Epithelial cell of esophagus (primary cell): ENCODE data around the gene RGS3.
"Not testable (repeated sequence)": the region's sequence is repeated elsewhere in the genome, so short reads cannot be mapped to it uniquely, and the experiment has no call there.

Experiments
- DNase-seq: peaks from one replicate; pipeline ENCODE4 v3.0.0; 2010; ENCODE audit warnings: low read depth
- H3K4me3 ChIP-seq: 2 replicates; pipeline ENCODE4 v1.5.1; 2011; ENCODE audit warnings: mild to moderate bottlenecking, low read length, control low read depth
- TF ChIP-seq, protein P1 (sequence below): IDR thresholded peaks from 2 replicates; pipeline ENCODE4 v1.5.1; 2011; ENCODE audit warnings: low read depth, mild to moderate bottlenecking, low read length, control low read depth, inconsistent platforms; ENCODE audit not compliant: insufficient read depth; ENCODE audit errors: missing control alignments

The RGS3 gene

GRCh38 chr9:113543296-113543981 lies 79.9 kb downstream of the RGS3 start:
- no peak overlapping the region for H3K4me3 ChIP-seq
- TF ChIP-seq, protein P1, sequence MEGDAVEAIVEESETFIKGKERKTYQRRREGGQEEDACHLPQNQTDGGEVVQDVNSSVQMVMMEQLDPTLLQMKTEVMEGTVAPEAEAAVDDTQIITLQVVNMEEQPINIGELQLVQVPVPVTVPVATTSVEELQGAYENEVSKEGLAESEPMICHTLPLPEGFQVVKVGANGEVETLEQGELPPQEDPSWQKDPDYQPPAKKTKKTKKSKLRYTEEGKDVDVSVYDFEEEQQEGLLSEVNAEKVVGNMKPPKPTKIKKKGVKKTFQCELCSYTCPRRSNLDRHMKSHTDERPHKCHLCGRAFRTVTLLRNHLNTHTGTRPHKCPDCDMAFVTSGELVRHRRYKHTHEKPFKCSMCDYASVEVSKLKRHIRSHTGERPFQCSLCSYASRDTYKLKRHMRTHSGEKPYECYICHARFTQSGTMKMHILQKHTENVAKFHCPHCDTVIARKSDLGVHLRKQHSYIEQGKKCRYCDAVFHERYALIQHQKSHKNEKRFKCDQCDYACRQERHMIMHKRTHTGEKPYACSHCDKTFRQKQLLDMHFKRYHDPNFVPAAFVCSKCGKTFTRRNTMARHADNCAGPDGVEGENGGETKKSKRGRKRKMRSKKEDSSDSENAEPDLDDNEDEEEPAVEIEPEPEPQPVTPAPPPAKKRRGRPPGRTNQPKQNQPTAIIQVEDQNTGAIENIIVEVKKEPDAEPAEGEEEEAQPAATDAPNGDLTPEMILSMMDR: no peak
- no peak for DNase-seq

DNA sequence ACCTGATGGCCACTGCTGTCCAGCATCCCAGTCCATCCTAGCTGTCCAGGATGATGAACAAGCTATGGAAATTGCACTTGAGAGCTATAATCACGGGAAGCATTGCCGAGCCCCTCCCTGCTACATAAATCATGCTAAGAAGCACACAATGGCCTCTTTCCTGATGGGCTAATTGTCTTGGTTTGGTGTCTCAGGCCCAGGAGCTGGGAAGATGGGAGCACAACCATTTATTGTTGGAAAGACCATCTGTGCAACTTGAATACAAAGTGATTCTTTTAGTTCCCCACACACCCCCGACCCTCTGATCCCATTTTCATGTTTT lies 80.4 kb downstream of the RGS3 start:
- TF ChIP-seq, protein P1: no peak
- no peak for DNase-seq
- no peak overlapping the region for H3K4me3 ChIP-seq

DNA sequence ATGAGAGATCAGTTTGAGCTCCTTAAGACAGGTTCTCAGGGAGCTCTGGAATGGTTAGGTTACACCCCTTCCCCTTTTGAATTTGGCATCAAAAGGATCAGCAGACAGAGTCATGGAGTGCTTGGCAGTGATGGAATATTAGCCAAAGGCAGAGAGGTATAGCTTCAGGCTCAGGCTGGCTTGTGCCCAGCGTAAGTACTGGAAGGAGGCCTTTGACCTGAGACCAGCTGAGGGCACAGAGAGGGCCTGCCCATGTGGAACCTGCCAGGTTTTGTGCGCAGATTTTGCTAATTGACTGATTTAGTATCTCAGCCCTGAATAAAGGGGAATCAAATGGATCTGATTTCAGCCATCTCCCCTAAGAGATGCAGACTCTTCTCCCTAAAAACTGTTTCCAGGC lies 81.5 kb downstream of the RGS3 start:
- TF ChIP-seq, protein P1: no peak

GRCh38 chr9:113546566-113546965 lies 83.0 kb downstream of the RGS3 start:
- TF ChIP-seq, protein P1: no peak
- H3K4me3 ChIP-seq: no peak overlapping the region
- DNase-seq: no peak

More for the DNA sequence above, 81.5 kb downstream of the RGS3 start:
- DNase-seq: no peak
- no peak overlapping the region for H3K4me3 ChIP-seq

GRCh38 chr9:113547501-113547900 lies 84.0 kb downstream of the RGS3 start:
- H3K4me3 ChIP-seq: no peak overlapping the region
- TF ChIP-seq, protein P1: no peak
- DNase-seq: no peak

- no peak overlapping the region for H3K4me3 ChIP-seq
- DNase-seq: no peak
- TF ChIP-seq, protein P1: no peak
Measured at GRCh38 chr9:113548221-113549041, 84.9 kb downstream of the RGS3 start.

DNA sequence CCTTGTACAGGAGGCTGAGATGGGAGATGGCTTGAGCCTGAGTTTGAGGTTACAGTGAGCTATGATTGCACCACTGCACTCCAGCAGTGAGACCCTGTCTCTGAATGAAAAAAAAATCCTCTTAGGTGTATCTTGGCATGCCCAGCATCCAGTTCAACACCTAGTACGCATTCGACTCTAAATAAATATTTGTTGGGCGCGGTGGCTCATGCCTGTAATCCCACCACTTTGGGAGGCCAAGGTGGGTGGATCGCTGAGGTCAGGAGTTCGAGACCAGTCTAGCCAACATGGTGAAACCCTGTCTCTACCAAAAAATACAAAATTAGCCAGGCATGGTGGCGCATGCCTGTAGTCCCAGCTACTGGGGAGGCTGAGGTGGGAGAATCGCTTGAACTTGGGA lies 86.4 kb downstream of the RGS3 start:
- H3K4me3 ChIP-seq, DNase-seq: not testable (repeated sequence)
